Measurements from ENCODE around the gene SPDEF. TPM values are rescaled to one million over a fixed set of nuclear protein-coding genes. Genes with fewer than 3 reads are reported as not detected.
A peak's percentile ranks its signal among the peaks of the same experiment; 100 is the strongest.

SPDEF gene
- total RNA-seq, 1 donor from 2014 or later: not detected

GRCh38 chr6:34514593-34515472, 41.3 kb downstream of the SPDEF start:
- peak; percentile 91 for DNase-seq

DNA sequence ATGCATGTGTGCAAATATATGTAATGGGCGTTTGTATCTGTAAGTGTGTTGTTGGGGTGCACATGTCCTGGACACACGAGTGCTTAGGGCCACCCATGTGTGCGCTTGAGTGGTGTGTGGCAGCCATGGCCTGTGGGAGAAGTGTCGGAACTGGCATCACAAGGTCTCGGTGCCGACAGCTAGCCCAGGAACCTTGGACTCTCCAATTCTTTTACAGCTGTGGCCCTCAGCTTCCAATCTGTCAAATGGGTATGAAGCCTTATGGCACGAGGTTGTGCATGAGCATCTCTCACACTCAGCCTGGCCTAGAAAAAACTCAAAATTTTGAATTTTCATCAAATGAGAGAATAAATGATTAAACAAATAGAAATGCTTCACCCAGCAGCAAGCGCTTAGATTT, 42.0 kb downstream of the SPDEF start:
- no peak for DNase-seq

GRCh38 chr6:34513646-34514045, 42.5 kb downstream of the SPDEF start:
- no peak for DNase-seq

DNA sequence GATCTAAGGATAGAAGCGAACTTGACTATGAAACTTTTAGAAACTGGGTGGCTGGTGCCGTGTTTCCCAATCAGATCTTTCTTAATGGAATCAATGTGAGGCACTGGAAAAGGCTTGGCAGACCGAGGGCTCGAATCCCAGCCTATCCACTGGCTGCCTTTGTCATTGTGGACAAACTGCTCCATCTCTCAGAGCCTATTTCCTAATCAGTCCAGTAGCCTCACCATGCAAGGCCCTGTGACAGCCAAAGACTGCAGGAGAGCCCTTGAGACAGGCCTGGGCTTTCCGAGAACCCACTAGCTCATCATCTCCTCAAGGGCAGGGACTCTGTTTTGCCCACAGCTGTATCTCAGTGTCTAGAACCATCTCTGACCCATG, 43.4 kb downstream of the SPDEF start:
- no peak for DNase-seq

DNA sequence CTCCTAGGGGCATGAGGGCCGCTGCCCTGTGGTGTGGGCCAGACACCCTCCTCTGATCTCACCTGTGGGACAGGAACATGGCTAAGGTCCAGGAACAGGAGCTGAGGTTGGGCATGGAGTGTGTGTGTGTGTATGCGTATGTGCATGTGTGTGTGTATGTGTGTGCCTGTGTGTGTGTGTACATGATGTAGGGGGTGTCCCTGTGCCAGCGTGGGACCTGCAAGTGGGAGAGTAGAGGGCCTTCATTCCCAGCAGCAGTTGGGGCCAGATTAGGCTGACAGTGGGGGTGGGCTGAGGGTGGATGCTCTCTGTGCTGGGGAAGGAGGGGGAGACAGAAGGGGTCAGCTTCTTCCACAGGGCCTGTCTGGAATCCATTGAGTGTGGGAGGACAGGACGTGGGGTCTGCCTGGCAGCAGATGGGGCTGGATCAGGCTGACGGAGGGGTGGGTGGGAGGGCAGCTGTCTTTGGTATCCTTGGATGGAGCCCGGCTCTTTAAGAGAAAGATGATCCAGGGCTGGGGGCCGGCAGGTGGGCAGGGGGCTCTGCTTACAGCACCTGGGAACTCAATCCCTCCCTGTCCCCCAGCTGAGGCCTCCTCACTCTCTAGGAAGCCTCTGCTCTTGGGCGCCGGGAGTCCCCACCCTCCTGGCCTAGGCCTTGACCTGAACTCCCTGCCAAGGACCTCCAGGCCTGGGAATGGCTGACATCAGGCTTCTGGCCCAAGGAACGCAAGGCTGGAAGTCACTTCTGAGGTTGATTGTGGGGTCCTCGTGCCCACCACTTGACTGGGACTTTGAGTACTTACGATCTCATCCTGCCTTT, 44.0 kb downstream of the SPDEF start:
- no peak for DNase-seq

DNA sequence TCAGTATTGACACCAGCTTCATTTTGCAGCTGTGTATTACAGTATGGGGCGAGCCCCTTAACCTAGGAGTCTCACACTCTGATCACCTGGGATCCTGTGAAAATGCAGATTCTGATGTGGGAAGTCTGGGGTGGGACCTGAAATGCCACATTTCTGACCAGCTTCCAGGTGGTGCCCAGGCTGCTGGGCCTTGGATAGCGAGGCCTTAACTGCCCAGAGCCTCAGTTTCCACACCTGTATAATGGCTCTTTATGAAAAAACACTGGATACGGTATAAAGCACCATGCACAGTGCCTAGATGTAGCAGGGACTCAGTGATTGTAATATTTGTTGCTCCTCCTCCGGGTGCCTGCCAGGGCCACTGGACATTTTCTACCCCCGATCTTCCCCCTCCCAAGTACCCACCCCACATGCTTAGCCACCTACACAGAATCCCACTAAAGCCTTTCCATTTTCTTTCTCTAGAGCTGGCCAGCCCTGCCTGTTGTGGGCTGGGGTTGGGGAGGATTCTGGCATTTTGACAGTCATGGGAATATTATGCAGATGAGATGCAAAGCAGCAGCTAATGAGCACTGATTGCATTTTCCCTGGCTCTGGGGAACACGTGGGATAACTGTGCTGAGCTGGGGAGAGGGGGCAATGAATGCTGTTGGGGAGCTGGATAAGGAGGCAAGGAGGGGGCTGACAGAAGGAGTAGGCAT, 44.8 kb downstream of the SPDEF start:
- no peak for DNase-seq

GRCh38 chr6:34510299-34510698, 45.8 kb downstream of the SPDEF start:
- DNase-seq: no peak

GRCh38 chr6:34509782-34510181, 46.3 kb downstream of the SPDEF start:
- DNase-seq: no peak

DNA sequence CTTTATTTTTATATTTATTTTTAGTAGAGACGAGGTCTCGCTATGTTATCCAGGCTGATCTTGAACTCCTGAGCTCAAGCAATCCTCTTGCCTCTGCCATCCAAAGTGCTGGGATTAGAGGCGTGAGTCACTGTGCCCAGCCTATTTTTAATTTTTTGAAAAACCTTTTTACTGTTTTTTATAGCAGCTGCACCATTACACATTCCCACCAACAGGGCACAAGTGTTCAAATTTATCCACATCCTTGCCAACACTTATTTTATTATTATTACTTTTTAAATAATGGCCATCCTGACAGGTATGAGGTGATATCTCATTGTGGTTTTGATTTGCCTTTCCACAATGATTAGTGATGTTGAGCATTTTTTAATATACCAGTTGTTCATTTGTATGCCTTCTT, 47.7 kb downstream of the SPDEF start:
- DNase-seq: no peak

GRCh38 chr6:34506718-34507117, 49.4 kb downstream of the SPDEF start:
- no peak for DNase-seq

DNA sequence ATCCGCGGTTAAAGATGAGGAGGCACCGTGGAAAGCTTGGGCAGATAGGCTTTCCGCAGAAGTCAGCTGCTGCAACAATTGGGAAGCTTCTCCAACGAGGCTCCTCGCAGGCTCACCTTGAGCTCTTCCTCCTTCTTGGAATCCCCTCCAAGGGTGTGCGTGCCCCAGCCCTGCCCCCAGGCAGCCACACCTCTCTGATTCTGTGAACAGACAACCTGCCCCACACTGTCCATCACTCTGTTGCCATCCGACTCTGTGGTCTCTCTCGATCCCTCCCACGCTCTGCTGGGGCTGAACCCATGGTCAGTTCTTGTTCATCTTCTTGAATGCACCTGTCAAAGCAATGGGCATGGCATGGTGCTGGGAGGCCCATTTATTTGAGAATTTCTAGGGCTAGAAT, 58.7 kb downstream of the SPDEF start:
- no peak for DNase-seq

DNA sequence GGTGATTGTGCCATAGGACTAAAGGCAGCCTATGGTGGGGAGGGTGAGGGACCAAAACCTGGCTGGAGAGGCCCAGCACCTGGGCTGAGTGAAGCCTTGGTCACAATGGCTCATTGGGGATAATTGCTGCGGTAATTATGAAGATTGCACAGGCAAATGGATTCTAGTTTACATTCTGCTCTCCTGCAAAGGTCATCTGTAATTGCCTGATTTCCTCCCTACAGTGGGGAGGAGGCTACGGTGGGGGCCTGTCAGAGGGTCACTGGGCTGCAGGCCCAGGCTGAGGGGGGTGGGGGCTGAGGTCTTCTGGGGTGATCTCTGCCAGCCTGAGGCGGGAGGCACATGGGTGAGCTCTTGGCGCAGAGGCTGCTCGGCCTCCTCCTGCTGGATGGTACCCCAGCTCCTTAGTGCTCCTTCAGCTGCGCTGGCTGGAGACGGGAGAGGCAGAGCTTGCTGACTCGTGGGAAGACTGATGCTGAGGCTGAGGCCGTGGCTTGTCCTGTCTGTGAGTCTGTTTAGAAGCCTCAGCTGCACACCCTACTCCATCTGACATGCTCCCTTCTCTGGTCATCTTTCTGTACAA, 59.9 kb downstream of the SPDEF start:
- DNase-seq: no peak

- no peak for DNase-seq
These were observed 61.2 kb downstream of the SPDEF start for GRCh38 chr6:34494973-34495372.

- no peak for DNase-seq
These were observed 62.8 kb downstream of the SPDEF start for GRCh38 chr6:34493344-34493743.

GRCh38 chr6:34491091-34491430, 65.1 kb downstream of the SPDEF start:
- DNase-seq: no peak

- no peak for DNase-seq
These were observed 65.6 kb downstream of the SPDEF start for GRCh38 chr6:34490390-34491090.

DNA sequence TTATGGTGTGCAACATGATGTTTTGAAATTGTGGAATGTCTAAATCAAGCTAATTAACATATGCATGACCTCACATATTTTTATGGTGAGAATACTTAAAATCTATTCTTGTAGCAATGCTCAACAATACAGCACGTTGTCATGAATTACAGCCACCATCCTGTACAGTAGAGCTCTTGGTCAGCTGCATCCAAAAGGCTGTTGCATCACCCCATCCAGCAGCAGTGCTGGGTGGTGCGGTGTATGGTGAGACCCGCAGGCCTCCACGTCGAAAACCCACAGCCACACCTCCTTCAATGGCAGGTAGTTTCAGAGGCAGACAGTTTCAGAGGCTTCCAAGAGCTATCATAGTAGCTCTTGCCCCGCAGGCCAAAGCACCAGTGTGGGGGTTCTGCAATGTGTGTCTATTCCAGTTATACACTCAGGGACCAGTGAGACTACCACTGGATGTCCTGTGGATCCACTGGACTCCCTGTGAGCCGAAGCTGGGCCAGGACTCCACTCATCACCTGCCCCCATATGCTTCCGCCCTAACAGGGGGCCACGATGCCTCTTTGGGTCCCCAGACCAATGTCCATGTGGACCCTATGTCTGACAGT, 66.8 kb downstream of the SPDEF start:
- DNase-seq: no peak
